HG02642 (cell line): Measurements from ENCODE around the gene IFT81.
"Not testable (repeated sequence)": the region's sequence is repeated elsewhere in the genome, so short reads cannot be mapped to it uniquely, and the experiment has no call there.

Source experiments
- ATAC-seq: cut with Tn5 transposase; IDR thresholded peaks from one replicate; pipeline ENCODE4 v1.9.1; 2021; ENCODE audit warnings: mild to moderate bottlenecking; ENCODE audit not compliant: unreplicated experiment, poor library complexity

The IFT81 gene

DNA sequence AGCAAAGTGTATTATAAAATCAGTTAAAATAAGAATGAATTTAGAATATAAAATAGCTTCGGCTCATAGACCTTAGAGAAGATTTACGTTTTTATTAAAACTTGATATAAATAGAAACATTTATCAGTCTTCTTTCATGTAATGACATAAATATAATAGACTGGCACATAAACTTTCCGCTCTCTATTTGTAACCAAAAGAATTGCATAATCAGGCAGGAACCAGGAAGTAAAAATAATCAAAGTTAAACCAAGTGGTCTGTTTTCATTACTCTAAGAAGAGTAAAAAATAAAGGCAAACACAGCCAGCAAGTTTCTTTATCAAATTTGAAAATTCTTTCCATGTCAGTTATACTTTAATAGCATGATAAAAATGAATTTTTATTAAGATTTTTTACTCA, 110.6 kb downstream of the IFT81 start:
- no peak for ATAC-seq

DNA sequence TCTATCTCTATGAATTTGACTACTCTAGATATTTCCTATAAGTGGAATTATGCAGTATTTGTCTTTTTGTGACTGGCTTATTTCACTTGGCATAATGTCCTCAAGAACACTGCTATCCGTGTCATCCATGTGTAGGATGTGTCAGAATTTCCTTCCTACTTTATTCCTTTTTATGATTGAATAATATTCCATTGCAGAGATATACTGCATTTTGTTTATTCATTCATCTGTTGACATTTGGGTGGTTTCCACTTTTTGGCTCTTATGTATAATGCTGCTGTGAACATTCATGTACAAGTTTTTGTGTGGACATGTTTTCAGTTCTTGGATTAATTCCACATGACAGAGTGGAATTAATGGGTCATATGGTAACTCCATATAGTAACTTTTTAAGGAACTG, 111.2 kb downstream of the IFT81 start:
- no peak for ATAC-seq

DNA sequence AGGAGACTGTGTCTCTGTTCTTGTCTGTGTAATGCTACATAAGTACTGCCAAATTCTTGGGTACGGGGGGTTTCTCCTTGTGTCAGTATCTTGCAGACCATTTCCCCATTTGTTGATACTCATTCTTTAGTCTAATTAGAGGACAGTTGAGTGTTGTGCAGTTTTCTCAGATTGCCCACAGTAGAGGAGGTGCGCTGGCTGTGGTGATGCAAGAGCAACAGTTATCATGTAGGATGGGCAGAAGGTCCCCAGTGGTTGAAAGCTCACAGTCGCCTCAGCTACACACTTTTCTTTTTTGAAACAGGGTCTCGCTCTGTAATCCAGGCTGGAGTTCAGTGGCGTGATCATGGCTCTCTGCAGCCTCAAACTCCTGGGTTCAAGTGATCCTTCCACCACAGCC, 119.1 kb downstream of the IFT81 start:
- no peak for ATAC-seq

DNA sequence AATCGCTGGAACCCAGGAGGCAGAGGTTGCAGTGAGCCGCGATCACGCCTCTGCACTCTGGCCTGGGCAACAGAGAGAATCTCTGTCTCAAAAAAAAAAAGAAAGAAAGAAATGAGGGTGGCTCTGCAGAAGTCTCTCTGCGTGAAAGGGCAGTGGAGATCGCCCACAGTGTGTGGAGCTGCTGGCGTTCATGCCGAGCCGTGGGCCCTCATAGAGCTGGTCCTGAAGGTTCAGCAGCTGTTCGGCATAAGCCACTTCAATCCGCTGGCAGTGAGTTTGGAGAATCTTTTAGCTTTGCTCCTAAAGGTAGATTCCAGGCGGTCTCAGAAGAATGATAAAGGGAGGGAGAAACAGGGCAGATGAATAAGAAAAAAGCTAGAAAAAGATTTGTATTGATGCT, 120.2 kb downstream of the IFT81 start:
- no peak for ATAC-seq

DNA sequence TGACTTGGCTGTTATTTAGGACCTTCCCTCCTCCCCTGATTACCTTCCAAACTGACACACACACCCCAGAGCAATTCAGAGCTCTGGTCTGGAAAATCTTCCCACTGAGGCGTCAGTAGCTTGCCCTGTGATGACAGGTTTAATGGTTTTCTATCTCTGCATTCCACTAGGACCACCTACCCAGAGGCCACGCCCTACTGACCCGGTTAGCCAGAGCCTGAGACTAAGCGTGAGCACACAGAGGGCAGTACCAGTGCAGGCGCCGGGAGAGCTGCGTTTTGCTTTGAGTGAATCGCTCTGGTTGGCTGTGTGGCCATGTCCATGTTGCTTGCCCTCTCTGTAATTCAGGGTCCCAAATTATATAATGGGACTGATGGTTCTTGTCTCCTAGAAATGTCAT, 120.7 kb downstream of the IFT81 start:
- ATAC-seq, result no peak

DNA sequence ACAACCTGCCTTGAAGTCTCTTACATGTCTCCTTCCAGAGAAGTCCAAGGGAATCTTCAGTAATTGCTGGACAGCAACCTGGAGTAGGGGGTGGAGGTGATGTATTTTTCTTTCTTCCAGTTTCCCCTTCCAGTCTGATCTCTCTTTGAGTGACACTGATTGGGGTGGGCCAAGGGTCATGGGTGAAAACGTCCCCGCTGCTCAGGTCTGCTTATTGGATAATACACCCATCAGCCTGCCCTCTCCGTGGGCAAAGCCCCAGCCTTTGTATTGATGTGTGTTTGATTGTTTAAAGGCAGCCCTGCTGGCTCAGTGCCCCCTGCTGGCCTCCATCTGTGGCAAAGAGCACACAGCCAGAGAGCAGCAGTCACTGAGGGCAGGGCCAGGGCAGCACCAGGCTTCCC, 121.2 kb downstream of the IFT81 start:
- ATAC-seq, result no peak

DNA sequence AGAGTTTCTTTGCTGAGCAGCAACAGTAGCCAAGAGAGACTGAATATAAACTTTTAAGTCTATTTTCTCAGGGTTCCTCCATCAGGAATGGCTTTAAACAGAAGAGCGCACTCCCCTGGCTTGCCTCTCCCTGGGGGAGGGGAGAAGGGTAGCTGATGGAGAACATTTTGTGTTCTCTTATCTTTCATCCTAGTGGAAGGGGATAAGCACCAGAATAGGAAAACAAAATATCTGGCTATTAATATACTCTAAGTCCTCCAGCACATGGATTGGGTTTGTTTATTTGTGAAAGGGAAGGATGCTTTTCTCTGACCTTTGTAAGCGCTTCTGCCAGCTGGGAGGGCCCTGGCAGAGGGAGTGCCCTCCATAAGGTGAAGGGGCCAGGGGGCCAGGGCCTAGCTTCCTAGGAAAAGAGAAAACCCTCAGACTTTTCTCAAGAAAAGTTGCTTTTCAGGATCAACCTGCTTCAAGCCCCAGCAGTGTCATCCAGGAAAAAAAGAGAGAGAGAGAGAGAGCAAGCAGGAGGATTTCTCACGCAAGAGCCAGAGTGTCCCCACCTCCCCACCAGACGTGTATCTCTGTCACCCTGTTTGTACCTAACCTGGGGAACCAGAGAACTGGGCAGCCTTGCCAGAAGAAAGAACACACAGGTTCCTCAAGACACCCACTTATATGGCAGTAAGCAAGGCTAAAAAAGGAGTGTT, 122.6 kb downstream of the IFT81 start:
- ATAC-seq, result no peak

DNA sequence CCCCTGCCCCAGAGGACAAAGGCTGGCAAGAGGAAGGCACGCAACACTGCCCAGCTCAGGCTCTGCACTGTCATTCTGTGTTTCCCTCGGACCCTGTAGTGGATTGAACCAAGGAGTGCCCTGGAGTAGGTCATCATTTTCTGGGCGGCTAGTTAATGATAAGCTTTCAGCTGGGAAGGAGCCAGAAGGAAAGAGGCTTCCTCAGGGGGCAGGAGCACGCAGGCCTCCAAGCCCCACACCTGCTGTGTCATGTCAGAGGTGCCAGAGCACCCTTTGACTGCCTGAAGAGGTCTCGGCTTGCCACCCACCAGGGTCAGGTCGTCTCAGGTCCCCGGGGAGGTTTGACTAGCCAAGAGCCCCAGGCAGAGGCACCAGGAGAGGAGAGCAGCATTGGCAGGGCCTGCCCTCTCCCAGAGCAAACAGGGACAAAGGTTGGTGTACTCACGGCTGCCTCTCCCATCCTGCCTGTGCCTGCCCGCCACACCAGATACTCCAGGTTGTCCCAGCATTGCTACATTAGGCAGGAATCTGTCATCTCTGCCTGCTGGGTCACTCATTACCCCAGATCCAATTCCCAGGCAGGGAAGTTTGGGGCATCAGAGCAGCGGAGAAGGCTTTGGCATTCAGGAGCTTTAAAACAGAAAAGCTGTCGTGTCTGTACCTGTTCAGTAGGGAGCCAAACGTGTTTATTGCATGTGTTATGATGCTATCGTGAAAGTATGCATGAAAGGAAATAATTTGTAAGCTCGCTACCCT, 123.4 kb downstream of the IFT81 start:
- no peak for ATAC-seq

DNA sequence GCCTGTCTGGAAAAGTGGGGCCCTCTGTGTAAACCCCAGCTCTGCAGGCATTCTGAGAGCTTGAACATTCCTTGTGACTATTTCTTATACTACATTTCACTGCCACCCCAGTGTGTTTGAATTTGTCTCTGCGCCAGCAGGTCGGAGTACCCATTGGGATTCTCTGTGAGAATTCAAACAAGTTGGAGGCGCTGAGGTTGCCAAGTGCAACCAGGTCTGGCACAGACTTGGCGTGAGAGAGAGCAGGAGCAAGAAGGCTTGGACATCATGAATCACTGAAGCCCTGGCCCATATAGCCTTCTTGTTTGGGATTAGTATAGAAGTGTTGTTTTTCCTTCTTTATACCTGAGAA, 123.9 kb downstream of the IFT81 start:
- no peak for ATAC-seq

DNA sequence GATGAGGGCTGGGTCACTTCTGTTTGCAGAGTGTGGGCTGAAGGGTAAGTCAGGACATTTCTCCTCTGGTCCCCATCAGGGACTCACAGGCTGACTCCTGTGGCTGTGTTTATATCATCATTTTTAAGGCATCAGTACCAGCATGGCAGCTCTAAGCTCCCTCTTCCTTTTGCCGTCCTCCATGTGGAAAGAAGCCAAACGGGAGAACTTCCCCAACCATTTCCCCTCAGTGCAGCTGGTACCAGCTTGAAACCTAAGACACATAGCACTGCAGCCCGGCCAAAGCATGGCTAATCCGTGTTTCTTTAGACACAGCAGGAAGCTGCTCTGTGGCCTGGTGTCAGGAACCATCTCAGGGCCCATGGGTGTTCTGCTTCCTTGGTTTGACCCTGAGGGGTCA, 124.9 kb downstream of the IFT81 start:
- no peak for ATAC-seq

DNA sequence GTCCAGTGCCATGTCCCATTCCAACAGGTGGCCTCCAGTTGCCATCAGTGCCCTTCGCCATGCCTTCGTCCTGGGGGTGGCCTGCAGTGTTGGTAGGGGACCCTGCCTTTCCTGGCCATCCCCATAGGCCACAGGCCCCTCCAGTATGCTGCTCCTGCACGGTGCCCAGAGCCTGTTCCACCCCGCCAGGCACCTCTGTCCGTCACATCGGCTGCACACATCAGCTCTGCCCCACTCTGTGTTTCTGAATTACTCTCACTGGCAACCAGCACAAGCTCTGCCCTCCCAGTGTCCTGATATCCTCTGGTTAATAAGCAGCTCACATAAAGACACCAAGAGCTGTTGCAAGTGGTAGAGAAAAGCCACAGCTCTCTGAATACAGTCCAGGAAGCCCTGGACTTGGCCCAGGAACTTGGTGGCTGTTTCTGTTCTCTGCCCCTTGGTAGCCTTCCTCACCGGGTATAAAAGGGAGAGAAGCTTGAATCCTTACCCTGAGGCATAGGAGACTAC, 125.6 kb downstream of the IFT81 start:
- no peak for ATAC-seq

DNA sequence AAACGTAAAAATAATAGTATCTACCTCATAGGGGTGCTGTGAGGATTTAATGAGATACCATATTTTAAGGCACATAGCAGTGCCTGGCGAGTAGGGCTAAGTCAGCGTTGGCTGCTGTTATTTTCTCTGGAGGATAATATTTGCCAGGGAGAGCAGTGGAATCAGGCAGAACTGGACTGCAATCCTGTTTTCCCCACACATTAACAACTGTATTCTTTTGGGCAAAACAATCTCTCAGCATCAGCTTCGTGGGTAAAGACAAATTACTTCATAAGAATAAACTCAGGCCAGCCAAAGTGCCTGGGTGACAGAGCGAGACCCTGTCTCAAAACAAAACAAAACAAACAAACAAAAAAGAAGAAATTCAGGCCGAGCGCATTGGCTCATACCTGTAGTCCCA, 127.2 kb downstream of the IFT81 start:
- no peak for ATAC-seq

DNA sequence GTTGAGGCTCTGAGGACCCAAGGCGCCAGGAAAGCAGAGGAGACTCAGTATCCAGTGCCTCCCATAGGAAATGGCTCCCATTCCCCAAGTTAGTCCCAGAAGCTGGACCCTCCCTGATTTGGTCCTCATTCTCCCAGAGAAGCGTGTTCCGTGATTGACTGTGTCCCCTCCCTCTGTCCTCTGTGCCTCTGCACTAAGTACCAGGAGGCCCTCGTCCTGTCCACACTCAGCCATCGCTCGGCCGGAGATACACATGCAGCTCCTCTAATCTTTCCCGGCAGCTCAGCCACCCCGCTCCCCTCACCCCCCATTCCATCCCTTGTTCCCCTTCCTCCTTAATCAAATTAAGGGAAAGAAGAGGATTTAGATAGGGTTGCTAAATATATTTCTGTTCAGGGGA, 128.6 kb downstream of the IFT81 start:
- ATAC-seq, result no peak

DNA sequence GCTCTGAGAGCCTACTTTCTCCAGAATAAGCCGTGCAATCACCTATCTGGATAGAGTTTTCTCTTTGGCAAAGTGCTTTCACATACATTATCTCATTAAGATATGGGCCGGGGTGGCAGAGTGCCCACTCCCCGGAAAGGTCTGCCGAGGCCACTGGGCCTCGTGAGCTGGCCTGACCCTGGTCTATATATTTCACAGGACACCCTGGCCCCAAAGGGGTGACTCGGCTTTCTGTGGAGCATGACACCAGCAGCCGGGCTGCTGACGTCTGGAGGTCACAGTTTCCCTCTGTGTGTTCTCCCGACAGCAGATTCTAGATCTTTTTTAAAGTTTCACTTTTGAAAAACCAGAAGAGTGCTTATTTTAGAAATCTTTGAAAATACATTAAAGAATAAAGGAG, 129.0 kb downstream of the IFT81 start:
- ATAC-seq, result no peak

DNA sequence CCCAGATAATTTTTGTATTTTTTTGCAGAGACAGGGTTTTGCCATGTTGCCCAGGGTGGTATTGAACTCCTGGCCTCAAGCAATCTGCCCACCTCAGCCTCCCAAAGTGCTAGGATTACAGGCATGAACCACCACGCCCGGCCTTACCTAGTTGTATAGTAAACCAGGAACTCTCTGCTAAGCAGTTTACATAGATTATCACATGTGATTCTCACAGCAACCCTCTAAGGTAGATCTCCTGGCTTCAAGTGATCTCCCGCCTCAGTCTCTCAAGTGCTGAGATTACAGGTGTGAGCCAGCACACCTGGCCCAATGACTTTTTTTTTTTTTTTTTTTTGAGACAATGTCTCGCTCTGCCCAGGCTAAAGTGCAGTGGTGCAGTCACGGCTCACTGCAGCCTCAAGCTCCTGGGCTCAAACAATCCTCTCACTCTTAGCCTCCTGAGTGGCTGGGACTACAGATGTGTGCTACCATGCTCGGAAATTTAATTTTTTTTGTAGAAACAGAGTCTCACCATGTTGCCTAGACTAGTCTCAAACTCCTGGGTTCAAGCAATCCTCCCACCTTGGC, 130.9 kb downstream of the IFT81 start:
- ATAC-seq, result no peak

DNA sequence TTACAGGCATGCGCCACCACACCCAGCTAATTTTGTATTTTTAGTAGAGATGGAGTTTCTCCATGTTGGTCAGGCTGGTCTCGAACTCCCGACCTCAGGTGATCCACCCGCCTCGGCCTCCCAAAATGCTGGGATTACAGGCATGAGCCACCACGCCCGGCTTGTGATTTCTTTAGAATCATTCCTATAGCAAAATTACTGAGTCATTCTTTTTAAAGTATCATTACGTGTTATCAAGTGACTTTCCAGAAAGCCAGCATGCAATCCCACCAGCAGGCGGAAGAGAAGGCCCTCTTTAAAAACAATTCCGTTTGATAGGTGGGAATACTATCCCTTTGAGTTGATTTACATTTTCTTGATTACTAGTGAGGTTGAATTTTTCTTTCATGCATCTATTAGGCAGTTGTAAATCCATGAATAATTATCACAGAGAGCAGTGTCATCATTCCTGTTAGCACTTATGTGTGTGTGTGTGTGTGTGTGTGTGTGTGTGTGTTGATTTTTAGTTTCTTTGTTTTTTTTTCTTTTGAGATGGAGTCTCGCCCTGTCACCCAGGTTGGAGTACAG, 131.8 kb downstream of the IFT81 start:
- ATAC-seq, result not testable (repeated sequence)

DNA sequence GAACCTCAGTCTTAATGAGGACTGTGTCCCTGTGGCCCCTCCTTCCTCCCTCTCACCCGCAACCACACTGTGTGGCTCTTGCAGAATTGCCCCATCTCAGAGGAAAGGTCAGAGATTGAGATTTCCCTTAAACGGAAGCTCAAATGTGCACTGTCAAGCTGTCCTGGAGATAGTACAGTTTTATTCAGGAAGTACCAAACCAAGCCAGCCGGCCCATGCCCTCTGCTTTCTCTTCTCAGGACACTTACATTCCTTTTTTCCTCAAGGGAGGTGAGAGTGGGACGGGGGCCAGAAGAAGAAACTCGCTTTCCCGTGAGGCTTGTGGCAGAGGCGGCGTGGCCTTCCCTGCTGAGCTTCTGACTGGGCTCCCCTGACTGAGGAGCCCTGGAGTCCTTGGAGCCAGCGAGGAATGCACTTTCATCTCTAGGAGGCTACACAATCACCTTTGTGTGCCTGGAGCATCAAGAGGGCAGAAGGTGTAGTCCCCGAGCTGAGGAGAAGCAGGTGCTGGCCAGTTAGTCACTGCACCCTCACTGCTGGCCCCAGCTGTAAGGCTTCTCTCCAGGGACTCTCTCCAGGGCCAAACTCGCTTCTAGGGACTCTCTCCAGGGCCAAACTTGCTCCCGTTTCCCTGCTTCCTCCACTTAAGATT, 132.7 kb downstream of the IFT81 start:
- no peak for ATAC-seq

DNA sequence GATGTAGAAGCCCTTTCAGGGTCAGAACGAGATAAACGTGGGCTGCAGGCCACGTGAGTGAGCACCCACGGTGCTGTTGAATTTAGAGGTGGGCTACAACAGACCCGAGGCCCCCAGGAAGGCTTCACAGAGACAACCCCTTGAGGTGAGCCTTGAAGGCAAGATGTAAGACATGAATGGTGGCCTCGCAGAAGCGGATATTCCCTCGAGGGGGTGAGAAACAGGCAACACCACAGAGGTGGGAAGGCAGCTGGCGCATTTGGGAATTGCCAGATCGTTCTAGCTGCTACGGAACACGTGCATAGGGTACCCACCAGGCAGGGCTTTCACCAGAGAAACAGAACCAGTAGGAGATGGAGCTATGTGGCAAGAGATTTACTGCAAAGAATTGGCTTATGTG, 134.3 kb downstream of the IFT81 start:
- no peak for ATAC-seq

DNA sequence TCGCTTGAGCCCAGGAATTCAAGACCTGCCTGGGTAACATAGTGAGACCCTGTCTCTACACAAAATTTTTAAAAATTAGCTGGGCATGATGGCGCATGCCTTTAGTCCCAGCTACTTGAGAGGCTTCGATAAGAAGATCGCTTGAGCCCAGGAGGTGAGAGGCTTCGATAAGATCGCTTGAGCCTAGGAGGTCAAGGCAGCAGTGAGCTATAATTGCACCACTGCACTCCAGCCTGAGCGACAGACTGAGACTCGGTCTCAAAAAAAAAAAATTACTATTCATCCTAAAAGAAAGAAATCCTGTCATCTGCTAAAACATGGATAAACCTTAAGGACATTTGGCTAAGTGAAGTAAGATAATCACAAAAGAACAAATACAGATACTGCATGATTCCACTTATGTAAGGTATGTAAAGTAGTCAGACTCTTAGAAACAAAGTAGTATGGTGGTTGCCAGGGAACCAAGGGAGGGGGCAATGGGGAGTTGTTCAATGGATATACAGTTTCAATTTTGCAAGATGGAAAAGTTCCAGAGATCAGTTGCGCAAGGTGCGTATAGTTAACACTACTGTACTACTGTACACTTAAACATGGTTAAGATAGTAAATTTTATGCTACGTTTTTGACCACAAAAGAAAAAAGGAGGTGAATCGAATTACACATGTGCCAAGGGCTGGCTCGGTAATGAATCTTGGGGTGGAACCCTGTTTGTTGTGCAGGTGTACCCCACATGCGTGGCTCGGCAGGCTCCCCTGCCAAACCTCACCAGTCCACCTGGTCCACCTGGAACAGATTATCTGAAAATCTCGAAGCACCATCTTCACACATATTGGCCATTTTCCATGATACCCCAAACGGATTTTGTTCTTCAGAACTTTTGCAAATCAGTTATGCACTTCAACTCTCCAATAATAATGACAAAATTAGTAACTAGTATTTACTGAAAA, 138.6 kb downstream of the IFT81 start:
- ATAC-seq, result no peak
